CD4-positive, alpha-beta T cell treated with Interleukin-17A for 1 hour (primary cell): ENCODE measurements around the gene SKI.
"Not testable (repeated sequence)": the region's sequence is repeated elsewhere in the genome, so short reads cannot be mapped to it uniquely, and the experiment has no call there.

Experiments
- DNase-seq: peaks from one replicate; pipeline ENCODE4 v3.0.0-alpha.2; 2020

The SKI gene

DNA sequence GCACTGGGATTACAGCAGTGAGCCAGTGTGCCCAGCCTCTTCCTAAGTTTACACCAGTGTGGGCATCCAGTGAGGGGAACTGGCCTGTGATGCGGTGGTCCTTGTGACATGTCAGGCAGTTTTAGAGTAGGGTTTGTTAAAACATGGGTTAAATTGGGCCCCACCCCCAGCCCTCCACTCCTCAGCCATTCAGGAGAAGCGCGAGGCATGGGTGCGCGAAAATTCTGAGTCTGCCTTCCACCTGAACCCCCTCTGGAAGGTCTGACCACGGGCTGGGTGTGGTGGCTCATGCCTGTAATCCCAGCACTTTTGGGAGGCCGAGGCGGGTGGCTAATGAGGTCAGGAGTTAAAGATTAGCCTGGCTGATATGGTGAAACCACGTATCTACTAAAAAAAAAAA is 51.7 kb downstream of the SKI start:
- no peak for DNase-seq

DNA sequence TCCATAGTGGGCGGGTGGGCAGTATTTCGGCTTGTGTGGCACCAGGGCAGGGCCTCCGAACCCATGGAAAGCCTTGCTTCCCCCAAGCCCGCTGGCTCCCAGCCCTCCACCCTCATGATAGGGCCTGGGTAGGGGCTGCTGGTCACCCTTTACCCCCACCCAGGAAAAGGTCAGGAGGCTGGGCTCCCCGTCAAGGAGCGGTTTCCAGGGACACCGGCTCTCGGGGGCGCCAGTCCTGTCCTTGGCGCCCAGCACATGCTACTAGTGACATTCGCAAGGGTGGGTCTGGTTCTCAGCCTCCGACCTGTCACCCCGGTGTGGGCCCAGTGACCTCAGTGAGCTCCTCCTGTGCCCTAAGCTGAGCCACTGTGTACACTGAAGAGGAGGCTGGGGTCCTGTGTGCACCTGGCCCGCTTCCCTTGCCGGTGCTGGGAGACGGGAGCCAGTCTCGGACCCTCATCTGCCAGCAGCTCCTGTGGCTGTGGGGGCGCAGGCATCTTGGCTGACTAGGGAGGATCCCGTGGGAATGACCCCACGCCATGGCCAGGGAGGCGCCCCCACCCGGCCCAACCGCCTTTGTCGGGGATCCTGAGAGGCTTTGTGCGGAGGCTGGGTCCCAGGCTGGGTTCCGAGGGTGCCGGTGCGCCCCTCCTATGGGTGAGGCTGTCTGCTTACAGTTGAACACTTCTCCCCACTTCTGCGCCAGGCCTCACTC is 54.6 kb downstream of the SKI start:
- no peak for DNase-seq

DNA sequence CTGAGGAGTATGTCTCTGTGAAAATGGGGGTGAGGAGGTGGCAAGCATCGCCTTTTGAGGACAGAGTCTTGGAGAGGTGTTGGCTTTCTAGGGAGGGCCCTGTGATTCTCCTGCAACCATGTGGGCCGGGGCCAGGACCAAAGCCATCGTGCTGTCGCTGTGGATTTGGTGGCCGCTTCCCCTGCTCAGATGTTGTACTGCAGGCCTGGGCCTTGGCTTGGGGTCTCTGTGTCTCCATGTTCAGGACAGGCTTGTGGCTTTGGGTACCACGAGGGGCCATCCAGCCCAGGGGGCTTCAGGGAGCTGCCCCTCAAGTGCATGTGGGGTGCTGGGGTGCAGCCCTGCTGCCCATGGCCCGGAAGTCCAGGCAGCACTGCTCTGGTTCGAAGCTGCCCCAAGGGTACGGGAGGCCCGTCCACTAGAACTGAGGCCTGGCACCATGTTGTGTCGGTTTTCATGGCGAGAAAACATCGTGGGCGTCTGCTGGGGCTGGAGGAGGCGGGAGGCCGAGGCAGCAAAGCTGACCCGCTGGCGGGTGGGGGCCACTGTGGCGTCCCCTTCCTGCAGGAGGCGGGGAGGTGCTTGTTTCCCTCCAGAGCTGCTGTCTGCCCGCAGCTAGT is 55.4 kb downstream of the SKI start:
- DNase-seq: no peak

GRCh38 chr1:2283991-2284895 is 56.1 kb downstream of the SKI start:
- no peak for DNase-seq

- no peak for DNase-seq
Observed at GRCh38 chr1:2284932-2285331, 56.8 kb downstream of the SKI start.

- DNase-seq: no peak
Observed at GRCh38 chr1:2286923-2287322, 58.8 kb downstream of the SKI start.

DNA sequence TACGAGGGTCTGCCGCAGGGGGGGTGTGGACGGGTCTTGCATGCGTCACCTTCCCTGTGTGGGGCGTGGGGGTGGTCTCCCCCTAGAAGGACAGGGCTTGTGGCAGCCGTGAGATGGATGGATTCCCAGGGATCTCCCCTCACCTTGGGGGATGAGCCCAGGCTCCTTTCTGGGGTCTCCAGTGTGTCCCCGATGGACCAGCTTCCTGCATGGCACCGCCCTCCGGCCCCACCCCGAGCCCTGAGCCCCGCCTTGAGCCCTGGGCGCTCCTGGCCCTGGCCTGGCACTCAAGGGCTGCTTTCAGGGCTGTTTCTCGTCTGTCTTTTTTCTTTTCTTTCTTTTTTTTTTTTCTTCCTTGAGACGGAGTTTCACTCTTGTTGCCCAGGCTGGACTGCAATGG is 59.5 kb downstream of the SKI start:
- DNase-seq: no peak

DNA sequence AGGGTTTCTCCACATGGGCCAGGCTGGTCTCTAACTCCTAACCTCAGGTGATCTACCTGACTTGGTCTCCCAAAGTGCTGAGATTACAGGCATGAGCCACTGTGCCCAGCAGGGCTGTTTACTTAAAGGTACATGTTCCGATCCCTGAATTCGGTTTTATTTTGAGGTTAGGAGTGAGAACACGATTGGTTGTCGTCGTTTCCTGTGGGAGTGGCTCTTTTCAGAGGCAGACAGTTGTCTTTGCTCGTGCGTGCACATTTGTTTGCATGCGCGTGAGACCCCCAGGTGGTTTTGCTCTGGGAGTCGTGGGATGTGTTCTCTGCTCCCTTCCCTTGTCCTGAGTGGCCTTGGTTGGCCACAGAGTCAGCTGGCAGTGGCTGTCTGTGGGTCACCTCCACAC is 60.2 kb downstream of the SKI start:
- peak; percentile 45 for DNase-seq

- no peak for DNase-seq
Observed at GRCh38 chr1:2288816-2289536, 60.9 kb downstream of the SKI start.

- DNase-seq: no peak
Observed at GRCh38 chr1:2289607-2290006, 61.5 kb downstream of the SKI start.

DNA sequence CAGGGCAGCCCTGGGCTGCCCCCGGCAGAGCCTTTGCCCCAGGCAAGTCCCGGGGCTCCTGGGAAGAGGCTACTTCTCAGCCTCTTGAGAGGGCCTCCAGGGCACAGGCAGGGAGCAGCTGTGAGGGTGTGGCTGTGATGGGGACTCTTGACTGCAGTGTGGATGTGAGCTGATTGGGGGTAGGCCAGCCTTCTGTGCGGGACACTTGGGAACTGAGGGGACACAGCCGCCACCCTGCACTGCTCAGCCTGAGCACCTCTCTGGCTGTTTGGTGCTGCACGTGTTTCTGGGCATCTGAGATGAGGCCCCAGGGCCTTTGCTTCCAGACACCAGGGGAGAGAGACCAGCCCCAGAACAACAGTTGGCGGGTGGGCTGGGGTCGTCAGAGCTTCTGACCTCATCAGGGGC is 62.1 kb downstream of the SKI start:
- DNase-seq: no peak

DNA sequence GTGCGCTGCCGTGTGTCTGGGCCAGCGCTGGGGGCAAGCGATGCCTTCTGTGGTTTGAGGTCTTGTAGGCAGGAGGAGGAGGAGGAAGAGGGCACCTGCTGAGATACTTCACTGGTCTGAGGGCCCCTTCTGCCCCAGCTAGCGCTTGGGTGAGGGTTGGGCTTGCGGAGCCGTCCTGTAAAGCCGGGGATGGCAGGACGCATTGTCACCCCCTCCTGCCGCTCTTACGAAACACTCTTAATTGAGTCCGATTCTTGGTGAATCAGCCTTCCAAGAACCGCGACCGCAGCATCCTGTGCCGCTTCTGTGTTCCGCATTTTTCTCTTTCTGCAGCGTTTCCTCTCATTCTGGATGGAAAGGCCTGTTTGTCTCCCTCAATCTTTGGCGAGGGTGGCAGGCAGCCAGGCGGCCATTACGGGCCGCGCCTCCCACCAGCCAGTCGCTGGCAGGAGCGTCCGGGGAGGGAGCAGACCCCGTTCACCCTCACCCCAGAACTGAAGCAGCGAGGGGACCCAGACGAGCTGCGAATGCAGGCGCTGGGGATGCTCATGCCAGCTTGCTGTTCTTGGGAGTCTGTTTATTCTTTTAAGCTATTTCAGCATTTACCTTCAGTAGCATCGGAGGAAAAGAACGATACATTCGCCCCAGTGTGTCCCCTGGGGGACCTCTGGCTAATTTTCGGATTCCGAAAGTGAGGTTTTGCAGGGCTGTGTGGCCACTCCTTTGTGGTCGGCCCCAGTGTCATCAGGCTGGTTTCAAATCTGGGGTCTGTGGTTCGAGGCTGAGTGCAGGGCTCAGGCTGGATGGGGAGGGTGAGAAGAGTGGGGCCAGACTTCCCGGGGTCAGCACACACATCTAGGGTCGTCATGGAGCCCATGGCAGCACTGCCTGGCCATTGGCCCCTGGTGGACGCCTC is 62.7 kb downstream of the SKI start:
- DNase-seq: peak; percentile 80

DNA sequence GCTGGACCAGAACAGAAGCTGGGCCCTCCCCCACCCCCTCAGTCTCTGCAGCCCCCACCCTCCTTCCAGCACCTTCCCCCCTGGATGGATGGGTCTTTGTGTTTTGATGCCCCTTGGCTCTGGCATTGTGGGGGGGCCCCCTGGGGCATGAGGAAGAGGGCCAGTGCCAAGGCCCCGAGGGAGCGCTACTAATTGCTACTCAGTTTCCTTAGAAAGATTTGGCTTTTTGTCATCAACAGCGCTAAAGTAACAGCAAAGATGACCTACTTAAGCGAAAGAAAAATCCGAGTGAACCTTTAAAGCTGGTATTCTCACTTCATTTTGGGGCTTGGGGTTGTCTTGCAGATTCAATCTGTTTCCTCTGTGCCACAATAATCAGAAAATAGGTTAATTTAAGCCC is 63.5 kb downstream of the SKI start:
- no peak for DNase-seq

DNA sequence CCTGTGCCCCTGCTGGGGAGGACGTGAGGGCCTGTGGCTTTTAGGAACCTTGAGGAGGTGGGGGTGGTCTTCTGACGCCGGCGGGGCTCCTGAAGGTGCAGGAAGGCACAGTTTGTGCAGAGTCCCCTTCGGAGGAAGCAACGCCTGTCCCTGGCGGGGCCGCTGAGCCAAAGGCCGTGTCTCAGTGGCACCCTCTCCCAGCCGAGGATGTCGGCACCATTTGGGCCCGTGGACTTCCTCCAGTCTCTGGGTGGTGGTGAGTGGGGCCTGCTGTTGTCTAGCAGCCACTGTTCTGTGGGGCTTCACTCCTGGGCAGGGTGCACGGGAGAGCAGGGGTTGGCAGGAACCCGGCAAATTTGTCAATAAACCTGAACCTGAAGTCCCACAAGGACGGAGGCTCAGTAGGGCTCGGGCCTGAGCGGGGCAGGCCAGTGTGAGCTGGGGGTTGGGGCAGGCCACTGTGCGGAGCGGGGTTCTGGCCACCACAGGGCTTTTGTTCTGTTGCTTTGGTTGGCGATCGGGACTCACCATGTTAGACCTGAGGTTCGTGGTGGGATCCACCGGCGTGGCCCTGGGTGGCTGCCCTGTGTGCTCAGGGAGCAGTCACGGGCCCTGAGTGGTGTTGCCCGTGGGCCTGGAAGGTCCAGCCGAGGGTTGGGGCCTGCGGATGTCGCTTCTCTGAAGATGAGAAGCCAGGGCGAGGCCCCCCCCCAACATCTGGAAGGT is 64.8 kb downstream of the SKI start:
- DNase-seq: no peak

DNA sequence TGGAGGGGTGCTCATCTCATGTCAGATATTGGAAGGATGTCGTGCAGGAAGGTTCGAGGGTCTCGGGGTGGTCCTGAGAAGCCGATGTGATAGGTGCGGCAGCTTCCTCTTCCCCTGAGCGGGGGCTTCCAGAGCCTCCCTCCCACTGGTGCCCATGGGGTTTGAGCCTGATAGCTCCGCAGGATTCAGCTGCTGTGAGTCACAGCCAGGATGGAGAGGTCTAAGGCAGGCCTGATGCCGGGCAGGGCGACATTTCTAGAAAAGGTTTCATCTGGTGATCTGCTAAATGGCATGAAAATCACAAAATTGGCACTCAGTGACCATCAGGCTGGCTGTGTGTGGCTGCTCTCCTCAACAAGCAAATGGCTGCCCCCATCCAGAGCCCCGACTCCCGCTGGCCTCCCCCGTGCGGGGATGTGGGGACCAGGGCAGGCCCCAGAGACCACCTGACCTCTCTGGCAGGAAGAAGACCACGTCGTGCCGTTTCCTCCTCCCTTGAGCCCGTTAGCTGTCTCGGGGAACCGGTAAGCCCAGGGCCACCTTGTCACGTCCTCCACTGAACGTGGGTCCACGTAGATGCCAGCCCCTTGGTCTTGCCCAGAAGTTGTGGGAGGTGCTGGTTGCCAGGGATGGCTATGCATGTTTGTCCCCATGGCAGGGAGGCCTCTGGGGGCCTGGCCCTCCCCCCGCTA is 66.1 kb downstream of the SKI start:
- no peak for DNase-seq

DNA sequence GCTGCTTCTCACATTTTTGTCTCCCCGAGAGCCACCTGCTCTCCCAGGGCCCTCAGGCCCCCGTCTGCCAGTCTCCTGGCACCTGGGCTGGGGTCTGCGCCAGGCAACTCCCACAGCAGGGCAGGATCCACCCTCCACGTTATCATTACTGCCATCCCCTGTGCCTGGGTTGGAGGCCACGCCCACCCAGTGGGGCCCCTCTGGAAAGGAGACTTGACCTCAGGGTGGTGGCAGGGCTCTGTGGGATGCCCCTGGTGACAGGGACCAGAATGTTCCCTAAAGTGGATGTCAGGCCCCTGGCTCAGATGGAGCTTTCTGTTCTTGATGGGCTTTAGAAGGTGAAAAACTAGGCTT is 66.6 kb downstream of the SKI start:
- DNase-seq: no peak

GRCh38 chr1:2295526-2295925 is 67.4 kb downstream of the SKI start:
- no peak for DNase-seq

DNA sequence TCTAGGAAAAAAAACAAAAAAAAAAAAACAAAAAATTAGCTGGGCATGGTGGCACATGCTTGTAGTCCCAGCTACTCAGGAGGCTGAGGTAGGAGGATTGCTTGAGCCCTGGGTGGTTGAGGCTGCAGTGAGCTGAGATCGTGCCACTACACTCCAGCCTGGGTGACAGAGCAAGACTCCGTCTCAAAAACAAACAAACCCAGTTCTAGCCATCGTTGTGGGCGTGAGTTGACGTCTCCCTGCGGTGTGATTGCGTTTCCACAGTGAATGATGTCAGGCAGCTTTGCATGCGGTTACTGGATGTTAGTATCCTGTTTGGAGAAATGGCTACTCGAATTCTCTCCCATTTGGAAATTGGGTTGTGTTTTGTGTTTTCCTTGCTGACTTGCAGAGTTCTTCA is 68.1 kb downstream of the SKI start:
- DNase-seq: not testable (repeated sequence)

GRCh38 chr1:2296614-2297013 is 68.5 kb downstream of the SKI start:
- DNase-seq: no peak

GRCh38 chr1:2297246-2298011 is 69.3 kb downstream of the SKI start:
- no peak for DNase-seq
